Vagina (tissue), 2 donors: Measurements from ENCODE around the gene C4BPA. TPM values are rescaled to one million over a fixed set of nuclear protein-coding genes. Genes with fewer than 3 reads are reported as not detected.

ENCODE experiments used
- DNase-seq, 2 donors: peaks; one replicate each; pipeline ENCODE4 v3.0.0-alpha.2; 2017; ENCODE audit errors: extremely low spot score in 2 of 2
- H3K27ac ChIP-seq: fragments of 200-600 bp; sonication (generic); one replicate; pipeline ENCODE4 v1.5.1; 2019
- H3K27me3 ChIP-seq: fragments of 200-600 bp; sonication (generic); one replicate; pipeline ENCODE4 v1.5.1; 2019
- H3K36me3 ChIP-seq, 2 donors: fragments of 200-600 bp; sonication (generic); one replicate each; pipeline ENCODE4 v1.5.1; 2017 to 2019
- H3K4me1 ChIP-seq: fragments of 200-600 bp; sonication (generic); one replicate; pipeline ENCODE4 v1.5.1; 2019
- H3K4me3 ChIP-seq, 2 donors: fragments of 200-600 bp; sonication (generic); 1 replicate in 1 of 2; 2 replicates in 1 of 2; pipeline ENCODE4 v1.5.1; 2016 to 2019
- H3K9me3 ChIP-seq: fragments of 200-600 bp; sonication (generic); one replicate; pipeline ENCODE4 v1.5.1; 2019
- POLR2A ChIP-seq, 2 donors: fragments of 450-650 bp; IDR thresholded peaks; one replicate each; pipeline ENCODE4 v1.6.1; 2017; ENCODE audit warnings: antibody characterized with exemption in 2 of 2, mild to moderate bottlenecking in 2 of 2, moderate library complexity in 2 of 2
- POLR2AphosphoS5 ChIP-seq, 2 donors: sonication (generic); formaldehyde crosslinking; IDR thresholded peaks; one replicate each; pipeline ENCODE4 v1.9.0; 2017; ENCODE audit warnings: antibody characterized with exemption in 2 of 2, mild to moderate bottlenecking in 2 of 2, low read depth in 1 of 2; ENCODE audit not compliant: insufficient read depth in 1 of 2
- intact Hi-C: fragments of 100-400 bp; cut with DNase I; formaldehyde crosslinking; loops from one replicate; pipeline ENCODE4 v1.15.1; 2023
- total RNA-seq: library from RNA; depleted of rRNA; stranded (reverse); fragments of >200 nt; gene quantifications from one replicate; pipeline ENCODE4 v1.2.3, GENCODE V29; 2016
- TF ChIP-seq, protein P1 (sequence below), 3 experiments: fragments of 450-650 bp in 2 of 3; fragments of 200-600 bp in 1 of 3; sonication (generic) in 1 of 3; IDR thresholded peaks; one replicate each; pipeline ENCODE4 v1.5.1; 2017 to 2019; ENCODE audit warnings: antibody characterized with exemption in 3 of 3, mild to moderate bottlenecking in 2 of 3, moderate library complexity in 2 of 3

C4BPA gene
- total RNA-seq, 1 donor from 2014 or later = not detected

DNA sequence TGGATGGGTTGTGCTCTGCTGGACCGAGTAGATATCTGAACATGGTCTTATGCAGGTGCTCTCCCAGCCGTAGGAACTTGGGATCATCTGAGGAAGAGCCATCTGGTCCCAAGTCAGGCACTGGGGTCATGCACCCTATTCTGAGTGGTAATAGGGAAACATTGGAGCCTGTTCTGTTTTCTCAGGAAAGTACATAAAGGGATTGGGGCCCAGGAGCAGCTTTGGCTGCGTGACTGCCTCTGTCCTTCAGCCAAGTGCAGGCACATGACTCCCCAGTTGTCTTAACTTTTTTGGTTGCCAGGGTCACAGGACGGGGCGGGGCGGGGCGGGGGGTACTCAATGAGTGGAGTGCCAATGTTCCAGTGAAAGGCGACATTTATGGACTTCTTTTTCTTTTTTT is 39.5 kb upstream of the C4BPA start:
- intact Hi-C loops = no loop called here
- Histone ChIP-seq H3K27me3 (no peaks in the 10 kb centered on the region), H3K9me3 (no peaks in the 10 kb centered on the region), H3K36me3 (peaks cover 0 to 38% of the 10 kb centered on the region in 2 donors), H3K4me3 (no peak overlapping the region), H3K27ac (no peak overlapping the region), H3K4me1 (no peaks in the 10 kb centered on the region)
- TF ChIP-seq, protein P1, sequence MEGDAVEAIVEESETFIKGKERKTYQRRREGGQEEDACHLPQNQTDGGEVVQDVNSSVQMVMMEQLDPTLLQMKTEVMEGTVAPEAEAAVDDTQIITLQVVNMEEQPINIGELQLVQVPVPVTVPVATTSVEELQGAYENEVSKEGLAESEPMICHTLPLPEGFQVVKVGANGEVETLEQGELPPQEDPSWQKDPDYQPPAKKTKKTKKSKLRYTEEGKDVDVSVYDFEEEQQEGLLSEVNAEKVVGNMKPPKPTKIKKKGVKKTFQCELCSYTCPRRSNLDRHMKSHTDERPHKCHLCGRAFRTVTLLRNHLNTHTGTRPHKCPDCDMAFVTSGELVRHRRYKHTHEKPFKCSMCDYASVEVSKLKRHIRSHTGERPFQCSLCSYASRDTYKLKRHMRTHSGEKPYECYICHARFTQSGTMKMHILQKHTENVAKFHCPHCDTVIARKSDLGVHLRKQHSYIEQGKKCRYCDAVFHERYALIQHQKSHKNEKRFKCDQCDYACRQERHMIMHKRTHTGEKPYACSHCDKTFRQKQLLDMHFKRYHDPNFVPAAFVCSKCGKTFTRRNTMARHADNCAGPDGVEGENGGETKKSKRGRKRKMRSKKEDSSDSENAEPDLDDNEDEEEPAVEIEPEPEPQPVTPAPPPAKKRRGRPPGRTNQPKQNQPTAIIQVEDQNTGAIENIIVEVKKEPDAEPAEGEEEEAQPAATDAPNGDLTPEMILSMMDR (IDR thresholded peaks at IDR 0.05) = no peak
- TF ChIP-seq POLR2A (IDR thresholded peaks at IDR 0.05) (no peak), POLR2AphosphoS5 (IDR thresholded peaks at IDR 0.05; ENCODE audit: insufficient read depth in 1 of 2, low read depth in 1 of 2) (no peak)
- no peak for DNase-seq

DNA sequence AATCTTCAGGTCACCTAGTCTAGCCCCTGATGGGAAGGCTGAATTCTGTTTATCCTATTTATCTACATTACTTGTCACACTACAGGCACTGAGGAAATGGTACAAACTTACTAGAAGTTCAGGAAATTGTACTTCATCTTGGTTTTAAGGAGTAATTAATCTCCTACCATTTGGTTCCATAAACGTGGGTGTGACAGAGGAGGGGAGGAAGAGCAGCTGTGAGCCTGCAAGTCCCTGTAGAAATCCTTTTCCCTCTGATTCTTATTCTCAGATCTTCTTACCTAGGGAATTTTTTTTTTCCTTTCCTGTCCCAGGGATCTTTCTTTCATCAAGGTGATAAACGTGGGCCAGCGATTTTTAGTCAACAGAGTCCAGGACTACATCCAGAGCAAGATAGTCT is 36.8 kb upstream of the C4BPA start:
- H3K9me3 ChIP-seq = no peaks in the 10 kb centered on the region
- no peaks in the 10 kb centered on the region for H3K4me1 ChIP-seq
- H3K27me3 ChIP-seq = no peaks in the 10 kb centered on the region
- H3K4me3 ChIP-seq = no peak overlapping the region
- H3K36me3 ChIP-seq = peaks cover 0 to 46% of the 10 kb centered on the region in 2 donors
- intact Hi-C loops = no loop called here
- H3K27ac ChIP-seq = no peak overlapping the region
- no peak for DNase-seq
- TF ChIP-seq POLR2A (IDR thresholded peaks at IDR 0.05) (no peak), POLR2AphosphoS5 (IDR thresholded peaks at IDR 0.05; ENCODE audit: insufficient read depth in 1 of 2, low read depth in 1 of 2) (no peak)
- TF ChIP-seq, protein P1 (IDR thresholded peaks at IDR 0.05) = no peak

GRCh38 chr1:207067665-207068064 is 36.4 kb upstream of the C4BPA start:
- Histone ChIP-seq H3K27ac (no peak overlapping the region), H3K27me3 (no peaks in the 10 kb centered on the region), H3K4me1 (no peaks in the 10 kb centered on the region), H3K9me3 (no peaks in the 10 kb centered on the region), H3K4me3 (no peak overlapping the region), H3K36me3 (peaks cover 0 to 51% of the 10 kb centered on the region in 2 donors)
- no peak for DNase-seq
- intact Hi-C loops = no loop called here
- TF ChIP-seq, protein P1 (IDR thresholded peaks at IDR 0.05) = no peak
- TF ChIP-seq POLR2A (IDR thresholded peaks at IDR 0.05) (no peak), POLR2AphosphoS5 (IDR thresholded peaks at IDR 0.05; ENCODE audit: insufficient read depth in 1 of 2, low read depth in 1 of 2) (no peak)

GRCh38 chr1:207069061-207069460 is 35.0 kb upstream of the C4BPA start:
- Histone ChIP-seq H3K36me3 (peaks cover 0 to 43% of the 10 kb centered on the region in 2 donors), H3K27ac (no peak overlapping the region), H3K4me1 (no peaks in the 10 kb centered on the region), H3K4me3 (no peak overlapping the region), H3K9me3 (no peaks in the 10 kb centered on the region), H3K27me3 (no peaks in the 10 kb centered on the region)
- TF ChIP-seq, protein P1 (IDR thresholded peaks at IDR 0.05) = no peak
- TF ChIP-seq POLR2AphosphoS5 (IDR thresholded peaks at IDR 0.05; ENCODE audit: insufficient read depth in 1 of 2, low read depth in 1 of 2) (no peak), POLR2A (IDR thresholded peaks at IDR 0.05) (no peak)
- intact Hi-C loops = no loop called here
- no peak for DNase-seq

- TF ChIP-seq POLR2A (IDR thresholded peaks at IDR 0.05) (no peak), POLR2AphosphoS5 (IDR thresholded peaks at IDR 0.05; ENCODE audit: insufficient read depth in 1 of 2, low read depth in 1 of 2) (no peak)
- TF ChIP-seq, protein P1 (IDR thresholded peaks at IDR 0.05) = no peak
- H3K9me3 ChIP-seq = no peaks in the 10 kb centered on the region
- intact Hi-C loops = no loop called here
- no peaks in the 10 kb centered on the region for H3K27me3 ChIP-seq
- no peak for DNase-seq
- peaks cover 5% of the 10 kb centered on the region for H3K4me1 ChIP-seq
- H3K4me3 ChIP-seq = no peak overlapping the region
- no peak overlapping the region for H3K27ac ChIP-seq
- H3K36me3 ChIP-seq = peaks cover 0 to 43% of the 10 kb centered on the region in 2 donors
These were observed 34.1 kb upstream of the C4BPA start for GRCh38 chr1:207069858-207070506.
